K562 (cell line): ENCODE measurements around the gene PTK6. TPM values are rescaled to one million over a fixed set of nuclear protein-coding genes. Genes with fewer than 3 reads are reported as not detected.

Source experiments
- CXXC5 ChIP-seq: fragments of 250-450 bp; sonication (Bioruptor Pico); IDR thresholded peaks from 2 replicates; pipeline ENCODE4 v1.8.0; 2022; ENCODE audit warnings: inconsistent platforms, mild to moderate bottlenecking, moderate library complexity
- GTF2E2 ChIP-seq: fragments of 200-800 bp; sonication (Bioruptor generic); IDR thresholded peaks from 2 replicates; pipeline ENCODE4 v1.6.1; 2016; ENCODE audit warnings: missing genetic modification characterization, missing compliant biosample characterization
- POLR2AphosphoS2 ChIP-seq: IDR thresholded peaks from 2 replicates; pipeline ENCODE4 v1.6.1; 2012; ENCODE audit warnings: low read length, improper control_type of control experiment
- RBM39 ChIP-seq: fragments of 200-400 bp; formaldehyde crosslinking; optimal IDR thresholded peaks from 2 replicates; pipeline ENCODE3; 2018; ENCODE audit warnings: low read depth, low read length
- ZNF232 ChIP-seq: sonication (generic); formaldehyde crosslinking; IDR thresholded peaks from 2 replicates; pipeline ENCODE4 v1.8.0; 2022; ENCODE audit warnings: mild to moderate bottlenecking, missing genetic modification reagents
- polyA plus RNA-seq, 8 experiments: library from polyadenylated mRNA; depleted of rRNA in 4 of 8; stranded (reverse) in 5 of 8; unstranded in 3 of 8; fragments of >200 nt; fragmentation: Nextera tagmentation in 2 of 8; fragmentation: Illumina TruSeq in 1 of 8; extraction: Ambion mirVana in 2 of 8; extraction: Trizol in 1 of 8; gene quantifications; 2 replicates each; pipeline versions ENCODE4 v1.2.1 to v1.2.3, GENCODE V29; 2011 to 2014; ENCODE audit warnings: inconsistent platforms in 1 of 8, missing spikeins in 1 of 8
- total RNA-seq, 7 experiments: library from RNA; depleted of rRNA in 6 of 7; stranded (reverse); fragments of >200 nt in 6 of 7; fragmentation: Illumina TruSeq in 2 of 7; extraction: Trizol in 2 of 7; gene quantifications; 2 replicates each; pipeline versions ENCODE4 v1.2.1 to v1.2.3, GENCODE V29; 2011 to 2021; ENCODE audit warnings: low replicate concordance in 1 of 7
- TF ChIP-seq, protein P1 (sequence below): sonication (generic); formaldehyde crosslinking; IDR thresholded peaks from 2 replicates; pipeline ENCODE4 v1.8.1; 2023; ENCODE audit warnings: mild to moderate bottlenecking, missing genetic modification reagents
- TF ChIP-seq, protein P2 (sequence below), 2 experiments: fragments of 450-650 bp; IDR thresholded peaks; 2 replicates each; pipeline ENCODE4 v1.6.1; 2016
- TF ChIP-seq, protein P3 (sequence below), 3 experiments: IDR thresholded peaks in 2 of 3; conservative IDR thresholded peaks in 1 of 3; 2 replicates each; pipeline ENCODE4 v1.5.1; 2011 to 2012; ENCODE audit warnings: low read length in 3 of 3, mild to moderate bottlenecking in 3 of 3, control low read depth in 2 of 3, improper control_type of control experiment in 1 of 3, inconsistent platforms in 1 of 3, low read depth in 1 of 3, mixed read lengths in 1 of 3, moderate library complexity in 1 of 3; ENCODE audit not compliant: insufficient read depth in 2 of 3
- TF ChIP-seq, protein P4 (sequence below): sonication (generic); formaldehyde crosslinking; IDR thresholded peaks from 2 replicates; pipeline ENCODE4 v1.8.0; 2022; ENCODE audit warnings: mild to moderate bottlenecking, missing genetic modification reagents
- TF ChIP-seq, protein P5 (sequence below): fragments of 250-450 bp; sonication (Bioruptor Pico); IDR thresholded peaks from 2 replicates; pipeline ENCODE4 v1.4.0; 2020; ENCODE audit warnings: mild to moderate bottlenecking, moderate library complexity
- TF ChIP-seq, protein P6 (sequence below): sonication (generic); formaldehyde crosslinking; IDR thresholded peaks from 2 replicates; pipeline ENCODE4 v1.8.0; 2023; ENCODE audit warnings: mild to moderate bottlenecking, missing genetic modification reagents

The PTK6 gene
- total and polyA plus RNA-seq, 9 of the 15 experiments (the other 6 are each of a cell fraction or from before 2014, with no cell fraction given) = 0.07 TPM; not detected in 8

DNA sequence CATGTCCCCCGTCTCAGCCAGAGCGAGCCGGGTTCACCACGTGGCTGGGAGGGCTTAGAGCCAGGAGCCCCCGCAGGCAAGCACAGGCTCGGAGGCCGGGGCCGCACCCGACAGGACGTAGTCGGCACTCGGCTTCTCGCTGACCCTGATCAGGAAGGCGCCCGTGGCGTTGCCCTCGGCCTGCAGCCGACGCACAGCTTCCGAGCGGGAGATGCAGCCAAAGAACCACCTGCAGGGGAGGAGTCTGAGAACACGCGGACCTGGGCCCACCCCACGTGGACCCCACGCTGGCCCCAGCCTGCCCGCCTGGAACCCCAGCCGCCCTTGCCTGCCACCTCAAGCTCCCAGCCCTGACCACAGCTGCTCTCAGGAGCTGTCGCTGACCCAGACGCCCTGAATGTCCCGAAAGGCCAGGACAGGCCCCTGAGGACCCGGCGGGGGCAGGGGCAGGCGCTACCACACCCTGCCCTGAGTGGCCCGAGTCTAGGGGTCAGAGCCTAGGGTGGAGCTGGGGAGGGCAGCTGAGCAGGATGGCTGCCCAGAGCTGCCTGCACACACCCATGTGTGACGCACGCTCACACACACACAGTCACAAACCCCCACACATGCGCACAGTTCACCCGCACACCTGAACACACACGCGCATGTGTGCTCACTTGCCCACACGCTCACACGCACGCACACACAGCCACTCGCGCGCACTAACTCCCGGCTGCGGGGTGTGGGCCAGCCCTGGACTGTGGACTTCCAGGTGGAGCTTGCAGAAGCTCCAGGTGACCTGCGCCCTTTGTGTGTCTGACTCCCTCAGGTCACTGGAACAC lies 2.1 kb downstream of the PTK6 start (continued):
- TF ChIP-seq CXXC5 (CRISPR knock-in tag) (no peak), ZNF232 (CRISPR knock-in tag) (peak; percentile 83; the same call in 1 of the 2 replicates), GTF2E2 (tag) (no peak), POLR2AphosphoS2 (no peak), RBM39 (no peak)
- TF ChIP-seq, protein P1, sequence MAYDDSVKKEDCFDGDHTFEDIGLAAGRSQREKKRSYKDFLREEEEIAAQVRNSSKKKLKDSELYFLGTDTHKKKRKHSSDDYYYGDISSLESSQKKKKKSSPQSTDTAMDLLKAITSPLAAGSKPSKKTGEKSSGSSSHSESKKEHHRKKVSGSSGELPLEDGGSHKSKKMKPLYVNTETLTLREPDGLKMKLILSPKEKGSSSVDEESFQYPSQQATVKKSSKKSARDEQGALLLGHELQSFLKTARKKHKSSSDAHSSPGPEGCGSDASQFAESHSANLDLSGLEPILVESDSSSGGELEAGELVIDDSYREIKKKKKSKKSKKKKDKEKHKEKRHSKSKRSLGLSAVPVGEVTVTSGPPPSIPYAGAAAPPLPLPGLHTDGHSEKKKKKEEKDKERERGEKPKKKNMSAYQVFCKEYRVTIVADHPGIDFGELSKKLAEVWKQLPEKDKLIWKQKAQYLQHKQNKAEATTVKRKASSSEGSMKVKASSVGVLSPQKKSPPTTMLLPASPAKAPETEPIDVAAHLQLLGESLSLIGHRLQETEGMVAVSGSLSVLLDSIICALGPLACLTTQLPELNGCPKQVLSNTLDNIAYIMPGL = 0 out of 2 replicates have a peak, but pooled peaks have one; percentile 44
- TF ChIP-seq, protein P2, sequence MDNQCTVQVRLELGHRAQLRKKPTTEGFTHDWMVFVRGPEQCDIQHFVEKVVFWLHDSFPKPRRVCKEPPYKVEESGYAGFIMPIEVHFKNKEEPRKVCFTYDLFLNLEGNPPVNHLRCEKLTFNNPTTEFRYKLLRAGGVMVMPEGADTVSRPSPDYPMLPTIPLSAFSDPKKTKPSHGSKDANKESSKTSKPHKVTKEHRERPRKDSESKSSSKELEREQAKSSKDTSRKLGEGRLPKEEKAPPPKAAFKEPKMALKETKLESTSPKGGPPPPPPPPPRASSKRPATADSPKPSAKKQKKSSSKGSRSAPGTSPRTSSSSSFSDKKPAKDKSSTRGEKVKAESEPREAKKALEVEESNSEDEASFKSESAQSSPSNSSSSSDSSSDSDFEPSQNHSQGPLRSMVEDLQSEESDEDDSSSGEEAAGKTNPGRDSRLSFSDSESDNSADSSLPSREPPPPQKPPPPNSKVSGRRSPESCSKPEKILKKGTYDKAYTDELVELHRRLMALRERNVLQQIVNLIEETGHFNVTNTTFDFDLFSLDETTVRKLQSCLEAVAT (IDR thresholded peaks at IDR 0.05) = no peak
- TF ChIP-seq, protein P3, sequence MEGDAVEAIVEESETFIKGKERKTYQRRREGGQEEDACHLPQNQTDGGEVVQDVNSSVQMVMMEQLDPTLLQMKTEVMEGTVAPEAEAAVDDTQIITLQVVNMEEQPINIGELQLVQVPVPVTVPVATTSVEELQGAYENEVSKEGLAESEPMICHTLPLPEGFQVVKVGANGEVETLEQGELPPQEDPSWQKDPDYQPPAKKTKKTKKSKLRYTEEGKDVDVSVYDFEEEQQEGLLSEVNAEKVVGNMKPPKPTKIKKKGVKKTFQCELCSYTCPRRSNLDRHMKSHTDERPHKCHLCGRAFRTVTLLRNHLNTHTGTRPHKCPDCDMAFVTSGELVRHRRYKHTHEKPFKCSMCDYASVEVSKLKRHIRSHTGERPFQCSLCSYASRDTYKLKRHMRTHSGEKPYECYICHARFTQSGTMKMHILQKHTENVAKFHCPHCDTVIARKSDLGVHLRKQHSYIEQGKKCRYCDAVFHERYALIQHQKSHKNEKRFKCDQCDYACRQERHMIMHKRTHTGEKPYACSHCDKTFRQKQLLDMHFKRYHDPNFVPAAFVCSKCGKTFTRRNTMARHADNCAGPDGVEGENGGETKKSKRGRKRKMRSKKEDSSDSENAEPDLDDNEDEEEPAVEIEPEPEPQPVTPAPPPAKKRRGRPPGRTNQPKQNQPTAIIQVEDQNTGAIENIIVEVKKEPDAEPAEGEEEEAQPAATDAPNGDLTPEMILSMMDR (IDR thresholded peaks at IDR 0.05 in 2 of 3, conservative IDR thresholded peaks at IDR 0.05 in 1 of 3; ENCODE audit: insufficient read depth in 2 of 3, low read depth in 1 of 3, low read length in 3 of 3) = no peak
- TF ChIP-seq, protein P4, sequence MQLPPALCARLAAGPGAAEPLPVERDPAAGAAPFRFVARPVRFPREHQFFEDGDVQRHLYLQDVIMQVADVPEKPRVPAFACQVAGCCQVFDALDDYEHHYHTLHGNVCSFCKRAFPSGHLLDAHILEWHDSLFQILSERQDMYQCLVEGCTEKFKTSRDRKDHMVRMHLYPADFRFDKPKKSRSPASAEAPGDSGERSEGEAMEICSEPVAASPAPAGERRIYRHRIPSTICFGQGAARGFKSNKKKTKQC = peak; percentile 59; the same call in 1 of the 2 replicates
- TF ChIP-seq, protein P5, sequence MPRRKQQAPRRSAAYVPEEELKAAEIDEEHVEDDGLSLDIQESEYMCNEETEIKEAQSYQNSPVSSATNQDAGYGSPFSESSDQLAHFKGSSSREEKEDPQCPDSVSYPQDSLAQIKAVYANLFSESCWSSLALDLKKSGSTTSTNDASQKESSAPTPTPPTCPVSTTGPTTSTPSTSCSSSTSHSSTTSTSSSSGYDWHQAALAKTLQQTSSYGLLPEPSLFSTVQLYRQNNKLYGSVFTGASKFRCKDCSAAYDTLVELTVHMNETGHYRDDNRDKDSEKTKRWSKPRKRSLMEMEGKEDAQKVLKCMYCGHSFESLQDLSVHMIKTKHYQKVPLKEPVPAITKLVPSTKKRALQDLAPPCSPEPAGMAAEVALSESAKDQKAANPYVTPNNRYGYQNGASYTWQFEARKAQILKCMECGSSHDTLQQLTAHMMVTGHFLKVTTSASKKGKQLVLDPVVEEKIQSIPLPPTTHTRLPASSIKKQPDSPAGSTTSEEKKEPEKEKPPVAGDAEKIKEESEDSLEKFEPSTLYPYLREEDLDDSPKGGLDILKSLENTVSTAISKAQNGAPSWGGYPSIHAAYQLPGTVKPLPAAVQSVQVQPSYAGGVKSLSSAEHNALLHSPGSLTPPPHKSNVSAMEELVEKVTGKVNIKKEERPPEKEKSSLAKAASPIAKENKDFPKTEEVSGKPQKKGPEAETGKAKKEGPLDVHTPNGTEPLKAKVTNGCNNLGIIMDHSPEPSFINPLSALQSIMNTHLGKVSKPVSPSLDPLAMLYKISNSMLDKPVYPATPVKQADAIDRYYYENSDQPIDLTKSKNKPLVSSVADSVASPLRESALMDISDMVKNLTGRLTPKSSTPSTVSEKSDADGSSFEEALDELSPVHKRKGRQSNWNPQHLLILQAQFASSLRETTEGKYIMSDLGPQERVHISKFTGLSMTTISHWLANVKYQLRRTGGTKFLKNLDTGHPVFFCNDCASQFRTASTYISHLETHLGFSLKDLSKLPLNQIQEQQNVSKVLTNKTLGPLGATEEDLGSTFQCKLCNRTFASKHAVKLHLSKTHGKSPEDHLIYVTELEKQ (CRISPR knock-in tag) = no peak
- TF ChIP-seq, protein P6, sequence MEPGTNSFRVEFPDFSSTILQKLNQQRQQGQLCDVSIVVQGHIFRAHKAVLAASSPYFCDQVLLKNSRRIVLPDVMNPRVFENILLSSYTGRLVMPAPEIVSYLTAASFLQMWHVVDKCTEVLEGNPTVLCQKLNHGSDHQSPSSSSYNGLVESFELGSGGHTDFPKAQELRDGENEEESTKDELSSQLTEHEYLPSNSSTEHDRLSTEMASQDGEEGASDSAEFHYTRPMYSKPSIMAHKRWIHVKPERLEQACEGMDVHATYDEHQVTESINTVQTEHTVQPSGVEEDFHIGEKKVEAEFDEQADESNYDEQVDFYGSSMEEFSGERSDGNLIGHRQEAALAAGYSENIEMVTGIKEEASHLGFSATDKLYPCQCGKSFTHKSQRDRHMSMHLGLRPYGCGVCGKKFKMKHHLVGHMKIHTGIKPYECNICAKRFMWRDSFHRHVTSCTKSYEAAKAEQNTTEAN (CRISPR knock-in tag) = 0 out of 2 replicates have a peak, but pooled peaks have one; percentile 71
